ENCODE measurements around the gene PLXNA2.

Gene PLXNA2

GRCh38 chr1:208036918-208037766, 207.0 kb downstream of the PLXNA2 start:
- DNase-seq = no peak

GRCh38 chr1:208036106-208036808, 207.9 kb downstream of the PLXNA2 start:
- DNase-seq = no peak

GRCh38 chr1:208034135-208034534, 210.0 kb downstream of the PLXNA2 start:
- DNase-seq = no peak

- DNase-seq = no peak
Observed at GRCh38 chr1:208033236-208033635, 210.9 kb downstream of the PLXNA2 start.

GRCh38 chr1:208031932-208032320, 212.3 kb downstream of the PLXNA2 start:
- DNase-seq = no peak

- no peak for DNase-seq
Observed at GRCh38 chr1:208031316-208031931, 212.8 kb downstream of the PLXNA2 start.

GRCh38 chr1:208030288-208031091, 213.7 kb downstream of the PLXNA2 start:
- no peak for DNase-seq

GRCh38 chr1:208029381-208030287, 214.6 kb downstream of the PLXNA2 start:
- no peak for DNase-seq

- no peak for DNase-seq
Observed at GRCh38 chr1:208028526-208028925, 215.7 kb downstream of the PLXNA2 start.

GRCh38 chr1:208027861-208028260, 216.3 kb downstream of the PLXNA2 start:
- no peak for DNase-seq

GRCh38 chr1:208026880-208027438, 217.2 kb downstream of the PLXNA2 start:
- DNase-seq = no peak

- no peak for DNase-seq
Observed at GRCh38 chr1:208025031-208025430, 219.2 kb downstream of the PLXNA2 start.

GRCh38 chr1:208024406-208024805, 219.8 kb downstream of the PLXNA2 start:
- DNase-seq = no peak

- no peak for DNase-seq
Observed at GRCh38 chr1:208019257-208019656, 224.9 kb downstream of the PLXNA2 start.

GRCh38 chr1:208015255-208015654, 228.9 kb downstream of the PLXNA2 start:
- DNase-seq = no peak

- no peak for DNase-seq
Observed at GRCh38 chr1:208013210-208013609, 231.0 kb downstream of the PLXNA2 start.

GRCh38 chr1:208012721-208013120, 231.5 kb downstream of the PLXNA2 start:
- DNase-seq = no peak

- no peak for DNase-seq
Observed at GRCh38 chr1:208010487-208011071, 233.6 kb downstream of the PLXNA2 start.

GRCh38 chr1:208009706-208010444, 234.3 kb downstream of the PLXNA2 start:
- no peak for DNase-seq

GRCh38 chr1:208009303-208009702, 234.9 kb downstream of the PLXNA2 start:
- DNase-seq = no peak

Measured in NCI-H1417 treated with DMSO at 0.1 percent for 48 hours (cell line).